GM21526 (cell line): ENCODE data around the gene MAPT.
"Not testable (repeated sequence)": the region's sequence is repeated elsewhere in the genome, so short reads cannot be mapped to it uniquely, and the experiment has no call there.

Experiments
- ATAC-seq: cut with Tn5 transposase; IDR thresholded peaks from one replicate; pipeline ENCODE4 v1.9.1; 2021; ENCODE audit warnings: moderate library complexity; ENCODE audit not compliant: unreplicated experiment, low FRiP score

MAPT gene

DNA sequence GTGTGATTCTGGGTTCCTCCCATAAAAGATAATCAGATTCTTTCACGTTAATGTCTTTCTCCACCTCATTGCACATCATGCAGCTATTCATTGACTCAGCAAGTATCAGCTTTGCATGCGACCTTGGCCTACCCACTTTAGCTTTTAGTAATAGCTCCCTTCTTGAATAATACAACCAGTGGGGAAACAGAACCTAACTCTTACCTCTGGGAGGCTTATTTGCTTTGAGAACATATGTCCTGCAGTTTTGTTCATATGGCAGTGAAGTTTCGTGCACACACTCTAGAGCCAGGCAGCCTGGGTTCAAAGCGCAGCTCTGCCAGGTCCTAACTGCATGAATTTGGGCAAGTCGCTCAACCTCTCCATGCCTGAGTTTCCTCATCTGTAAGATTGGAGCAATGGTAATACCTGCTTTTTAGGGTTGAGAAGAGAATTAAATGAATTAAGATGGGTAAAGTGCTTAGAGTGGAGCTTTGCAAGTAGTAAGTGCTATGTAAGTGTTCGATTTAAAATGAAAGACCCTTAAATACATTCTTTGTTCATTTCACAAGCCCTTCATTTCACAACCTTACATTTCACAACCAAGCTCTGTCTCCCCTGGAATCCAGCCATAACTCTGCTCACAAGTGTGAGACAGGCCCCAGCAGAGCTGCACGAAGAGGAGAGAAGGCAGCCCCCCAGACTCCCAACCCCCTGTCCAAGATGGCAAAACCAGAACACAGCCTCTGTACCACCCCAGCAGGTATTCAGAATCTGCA, 29.3 kb downstream of the MAPT start:
- ATAC-seq, result no peak

DNA sequence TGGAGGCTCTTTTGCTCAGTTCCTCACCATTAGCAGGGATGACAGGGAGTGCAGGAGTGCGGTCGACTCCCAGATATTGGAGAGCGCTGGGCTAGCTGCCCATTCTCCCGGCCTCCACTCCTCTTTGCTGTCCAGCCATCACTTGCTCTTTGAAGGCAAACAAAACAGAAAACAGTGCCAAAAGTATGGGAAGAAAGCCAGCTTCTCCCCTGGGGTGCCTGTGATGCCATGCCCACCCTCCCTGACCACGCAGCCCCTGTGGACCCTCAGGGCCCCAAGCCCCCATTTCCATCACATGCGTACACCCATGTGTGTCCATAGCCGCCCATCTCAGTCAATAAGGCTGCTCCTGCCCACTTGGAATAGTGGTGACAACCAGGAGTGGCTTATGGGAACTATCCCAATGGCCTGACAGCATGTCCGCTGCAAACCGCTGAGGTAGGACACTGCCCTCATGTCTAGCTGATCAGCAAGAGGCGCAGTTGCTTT, 30.0 kb downstream of the MAPT start:
- no peak for ATAC-seq

DNA sequence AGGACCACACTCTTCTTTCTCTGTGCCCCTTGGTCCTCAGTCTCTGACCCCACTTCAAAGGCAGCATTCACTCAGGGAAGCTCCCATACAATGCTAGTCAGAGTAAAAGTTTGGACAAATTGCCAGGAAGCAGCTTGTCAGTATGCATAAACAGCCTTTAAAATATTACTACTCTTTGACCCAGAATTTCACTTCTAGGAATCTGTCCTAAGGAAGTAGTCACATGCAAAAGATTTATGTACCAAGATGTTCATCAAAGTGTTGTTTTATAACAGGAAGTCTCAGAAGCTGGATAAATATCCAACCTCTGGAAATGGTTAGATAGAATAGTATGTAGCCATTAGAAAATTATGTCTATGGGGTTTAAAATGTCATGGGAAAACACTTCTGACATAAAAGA, 31.0 kb downstream of the MAPT start:
- ATAC-seq, result no peak

DNA sequence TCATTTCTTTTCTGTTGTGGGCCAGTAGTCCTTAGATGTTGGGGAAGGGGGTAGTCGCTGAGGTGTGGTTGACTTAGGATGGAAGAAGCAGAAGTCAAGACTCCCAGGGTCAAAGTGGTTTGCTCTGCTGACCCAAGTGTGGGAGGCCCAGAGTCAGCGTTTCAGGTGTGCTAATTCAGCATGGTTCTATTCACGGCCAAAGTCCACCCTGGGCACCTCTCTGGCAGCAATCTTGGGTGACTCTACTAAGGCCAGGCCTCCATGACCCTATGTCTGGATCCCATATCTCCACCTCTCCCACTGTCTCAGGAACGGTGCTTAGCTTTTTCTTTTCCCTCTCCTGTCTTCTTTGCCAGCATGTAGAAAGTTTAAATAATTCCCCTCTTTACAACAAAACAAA, 32.9 kb downstream of the MAPT start:
- ATAC-seq, result no peak

DNA sequence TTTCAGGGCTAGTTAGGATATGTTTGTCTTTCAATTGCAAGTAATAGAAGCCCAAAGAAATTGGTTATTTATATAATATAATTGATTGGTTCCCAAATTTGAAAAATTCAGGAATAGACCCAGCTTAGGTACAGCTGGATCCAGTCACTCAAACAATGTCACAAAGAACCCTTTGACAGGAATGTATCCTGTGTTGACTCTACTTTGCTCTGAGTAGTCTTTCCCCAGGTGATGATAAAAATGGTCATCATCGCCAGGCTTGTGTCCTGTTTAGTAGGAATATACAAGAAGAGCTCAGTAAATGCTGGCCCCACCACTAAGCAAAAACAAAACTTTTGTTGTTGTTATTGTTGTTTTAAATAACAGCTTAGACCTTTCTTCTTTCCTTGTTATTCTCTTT, 35.0 kb downstream of the MAPT start:
- ATAC-seq, result no peak

DNA sequence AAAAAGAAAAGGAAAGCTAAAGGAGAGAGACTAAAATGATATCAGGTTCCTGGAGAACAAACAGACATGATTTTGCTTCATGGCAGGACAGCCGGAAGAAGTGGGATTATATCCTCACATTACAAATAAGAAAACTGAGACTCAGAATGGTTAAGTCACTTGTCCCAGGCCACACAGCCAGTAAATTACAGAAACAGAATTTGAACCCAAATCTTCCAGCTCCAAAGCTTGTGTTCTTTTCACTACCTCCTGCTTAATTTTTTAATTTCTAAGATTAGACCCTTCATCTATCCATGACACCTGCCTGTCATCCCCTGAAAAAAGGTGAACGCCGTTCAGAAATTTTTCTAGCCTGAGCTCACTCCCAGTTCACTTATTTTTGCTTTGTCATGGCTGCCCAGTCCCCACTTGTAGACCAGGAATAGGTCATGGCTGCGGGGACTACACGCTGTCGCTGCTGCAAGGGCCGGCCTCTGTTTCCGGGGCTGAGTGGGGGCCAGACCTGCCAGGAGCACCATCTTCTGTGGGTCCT, 36.1 kb downstream of the MAPT start:
- no peak for ATAC-seq

DNA sequence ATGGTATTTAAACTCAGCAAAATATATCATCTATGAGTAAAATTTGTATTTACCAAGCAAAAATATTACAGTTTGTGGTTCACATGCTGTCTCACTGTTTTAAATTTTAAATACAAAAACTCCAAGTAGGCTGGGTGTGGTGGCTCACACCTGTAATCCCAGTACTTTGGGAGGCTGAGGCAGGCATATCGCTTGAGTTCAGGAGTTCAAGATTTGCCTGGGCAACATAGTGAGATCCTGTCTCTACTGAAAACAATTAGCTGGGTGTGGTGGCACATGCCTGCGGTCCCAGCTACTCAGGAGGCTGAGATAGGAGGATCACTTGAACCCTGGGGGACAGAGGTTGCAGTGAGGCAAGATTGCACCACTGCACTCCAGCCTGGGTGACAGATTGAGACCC, 37.3 kb downstream of the MAPT start:
- no peak for ATAC-seq

DNA sequence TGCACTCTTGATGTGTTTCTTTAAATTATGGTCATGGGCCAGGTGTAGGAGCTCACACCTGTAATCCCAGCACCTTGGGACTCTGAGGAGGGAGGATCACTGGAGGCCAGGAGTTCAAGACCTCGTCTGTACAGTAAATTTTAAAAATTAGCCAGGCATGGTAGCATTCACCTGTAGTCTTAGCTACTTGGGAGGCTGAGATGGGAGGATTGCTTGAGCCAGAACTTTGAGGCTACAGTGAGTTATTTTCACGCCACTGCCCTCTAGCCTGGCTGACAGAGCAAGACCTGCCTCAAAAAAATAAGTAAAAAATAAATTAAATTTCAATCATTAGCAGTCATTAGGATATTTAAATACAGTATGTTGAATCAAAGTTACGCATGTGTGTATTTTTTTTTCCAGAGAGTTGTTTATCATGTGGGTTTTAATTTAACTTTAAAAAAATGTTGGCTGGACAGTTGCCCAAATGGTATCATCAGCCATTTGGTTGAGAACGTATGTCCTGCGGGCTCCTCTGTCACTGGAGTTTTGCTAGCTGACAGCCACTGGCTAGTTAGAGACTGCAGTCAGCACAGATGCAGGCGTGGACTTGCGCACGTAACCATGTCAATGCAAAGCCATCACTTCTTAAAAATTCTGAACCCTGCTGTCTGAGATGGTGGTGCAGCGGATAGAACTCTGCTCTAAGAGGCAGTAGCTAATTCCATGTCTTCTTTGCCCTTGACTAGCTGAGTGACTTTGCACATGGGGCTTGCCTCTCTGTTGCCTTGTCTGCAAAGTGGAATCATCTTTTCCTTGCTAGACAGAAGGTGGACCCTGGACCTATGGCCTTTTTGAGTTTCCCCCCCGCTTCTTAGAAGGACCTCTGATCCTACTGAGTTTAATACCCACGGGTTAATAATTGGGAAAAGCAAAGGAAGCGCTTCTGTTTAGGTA, 40.0 kb downstream of the MAPT start:
- no peak for ATAC-seq

DNA sequence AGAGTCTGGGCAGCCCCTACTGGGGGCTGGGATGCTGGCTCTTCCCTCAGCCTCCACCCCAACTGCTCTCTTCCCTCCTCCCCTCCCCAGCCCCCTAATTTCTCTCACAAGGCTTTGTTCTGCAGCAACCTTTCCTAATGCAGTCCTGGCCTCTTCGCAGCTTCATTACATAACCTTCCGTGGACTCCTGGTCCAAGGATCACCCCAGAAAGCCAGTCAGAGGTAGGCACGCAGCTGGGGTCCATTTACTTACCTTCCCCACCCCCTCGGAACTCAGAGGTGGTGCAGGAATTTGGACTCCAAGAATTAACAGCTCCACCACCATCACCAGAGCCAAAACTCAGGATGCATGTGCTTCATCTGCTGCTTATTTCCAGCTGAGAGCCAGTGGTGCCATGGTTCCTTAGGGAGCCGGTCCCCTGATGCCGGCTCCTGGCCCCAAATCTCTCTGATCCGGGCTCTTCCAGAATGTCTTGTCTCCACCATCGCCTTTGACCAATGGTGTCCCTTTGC, 40.9 kb downstream of the MAPT start:
- ATAC-seq, result no peak

DNA sequence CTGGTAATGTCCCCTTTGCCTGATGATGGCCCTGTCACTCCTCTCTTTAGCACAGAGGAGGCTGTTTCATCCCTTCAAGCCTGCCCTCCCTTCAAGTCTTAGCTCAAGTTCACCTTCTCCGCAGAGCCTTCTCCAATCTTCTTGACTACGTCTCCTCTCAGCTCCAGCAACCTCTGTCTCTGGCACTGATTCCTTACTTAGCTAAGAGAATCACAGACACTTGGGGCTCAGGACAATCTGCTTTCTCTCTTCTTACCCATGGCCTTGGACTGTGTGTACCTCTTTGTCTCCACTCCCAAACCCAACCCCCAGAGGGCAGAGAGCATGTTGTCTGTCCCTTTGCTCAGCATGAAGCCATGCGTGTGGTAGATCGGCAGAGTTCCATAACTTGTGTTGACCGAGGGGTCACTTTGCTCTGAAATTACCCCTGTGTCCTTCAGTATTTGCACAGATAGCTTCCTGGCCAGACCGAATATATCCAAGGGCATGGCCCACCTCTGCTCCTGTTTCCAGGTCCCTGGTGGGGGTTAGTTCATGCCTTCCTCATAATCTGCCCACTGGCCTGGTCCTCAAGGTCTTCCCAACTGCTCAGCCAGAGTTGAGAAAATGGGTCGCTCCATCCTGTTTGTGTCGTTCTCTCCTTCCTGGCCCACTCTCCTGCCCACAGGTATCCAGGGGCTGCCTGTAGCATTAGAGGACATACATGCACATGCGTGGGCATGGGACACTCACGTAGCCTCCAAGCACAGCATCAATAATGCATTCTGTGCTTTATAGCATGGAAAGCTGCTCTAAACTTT, 41.6 kb downstream of the MAPT start:
- no peak for ATAC-seq

DNA sequence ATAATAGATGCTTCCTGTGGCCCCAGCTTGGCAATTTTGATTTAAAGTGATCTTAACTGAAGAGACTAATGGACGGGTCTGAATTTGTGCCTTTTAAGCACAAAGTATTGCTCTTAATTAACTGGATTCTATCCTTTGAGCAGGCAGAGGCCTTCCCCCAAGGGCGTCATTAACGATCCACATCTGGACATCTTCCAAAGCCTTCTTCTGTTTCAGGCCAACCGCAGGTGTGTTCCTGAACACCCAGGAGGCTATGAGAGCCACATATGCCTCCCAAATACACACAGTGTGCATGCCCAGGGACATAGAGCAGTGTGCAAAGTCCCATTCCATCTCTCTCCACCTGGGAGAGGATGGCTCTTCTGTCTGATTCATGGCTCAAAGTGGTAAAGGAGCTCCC, 42.3 kb downstream of the MAPT start:
- ATAC-seq, result no peak

DNA sequence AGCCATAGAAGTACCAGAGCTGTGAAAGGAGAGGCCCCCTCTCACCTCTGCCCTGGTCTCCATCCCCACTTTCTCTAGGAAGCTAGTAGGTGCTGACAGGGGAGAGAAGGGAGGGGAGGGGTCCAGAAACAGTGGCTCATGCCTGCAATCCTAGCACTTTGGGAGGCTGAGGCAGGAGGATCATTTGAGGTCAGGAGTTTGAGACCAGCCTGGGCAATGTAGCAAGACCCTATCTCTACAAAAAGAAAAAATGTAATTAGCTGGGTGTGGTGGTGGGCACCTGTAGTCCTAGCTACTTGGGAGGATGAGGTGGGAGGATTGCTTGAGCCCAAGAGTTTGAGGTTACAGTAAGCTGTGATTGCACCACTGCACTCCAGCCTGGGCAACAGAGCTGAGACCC, 42.8 kb downstream of the MAPT start:
- ATAC-seq, result not testable (repeated sequence)

DNA sequence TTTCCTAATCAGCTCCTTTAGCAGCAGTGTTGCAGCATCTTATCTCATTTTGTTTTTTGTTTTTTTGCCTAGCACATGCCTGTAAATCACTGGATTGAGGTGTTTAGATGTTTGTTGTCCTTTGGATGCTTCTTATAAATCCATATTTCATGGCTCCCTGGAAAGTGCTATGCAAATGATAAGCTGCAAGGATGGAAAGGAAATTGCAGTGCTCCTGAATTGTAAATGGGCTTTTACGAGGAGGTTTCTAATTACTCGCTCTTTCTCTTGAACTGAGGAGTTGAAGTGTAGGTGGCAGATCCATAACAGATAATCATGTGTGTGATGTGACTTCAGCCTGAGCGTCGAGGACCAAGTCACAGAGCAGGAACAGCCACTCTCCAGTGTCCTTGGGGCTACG, 45.0 kb downstream of the MAPT start:
- no peak for ATAC-seq

DNA sequence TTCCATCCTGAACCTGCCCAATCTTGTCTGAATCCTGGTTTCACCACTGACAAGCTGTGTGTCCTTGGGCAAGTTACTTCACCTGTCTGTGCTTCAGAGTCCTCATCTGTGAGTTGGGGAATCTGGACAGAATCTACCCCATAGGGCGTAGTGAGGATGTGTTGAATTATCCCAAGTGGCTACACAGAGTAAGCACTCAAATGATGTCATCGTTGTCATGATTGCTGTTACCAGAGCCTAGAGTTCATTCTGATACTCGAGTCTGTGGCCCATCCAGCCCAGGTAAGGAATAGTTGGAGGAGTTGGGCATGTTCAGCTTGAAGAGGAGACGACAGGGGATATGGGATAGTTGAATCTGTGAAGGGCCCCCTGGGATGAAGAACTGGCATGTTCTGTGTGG, 45.9 kb downstream of the MAPT start:
- ATAC-seq, result no peak

DNA sequence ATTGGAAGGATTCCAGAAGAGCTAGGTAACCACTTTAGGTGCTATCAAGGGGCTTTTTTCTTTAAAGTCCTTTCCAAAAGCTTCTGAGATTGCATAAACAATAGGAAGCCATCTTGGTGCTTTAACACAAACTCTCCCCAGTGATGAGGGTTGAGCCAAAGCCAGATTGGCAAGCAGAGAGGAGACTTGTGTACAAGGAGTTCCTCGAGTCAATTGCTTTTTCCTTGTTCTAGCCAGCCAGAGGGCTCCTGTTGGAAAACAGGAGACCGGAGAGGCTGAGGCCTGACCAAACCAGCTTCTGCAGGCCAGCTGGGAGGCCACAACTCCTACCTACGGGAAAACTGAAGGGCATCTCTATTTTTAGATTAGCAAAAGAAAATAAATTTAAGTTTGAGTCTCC, 46.5 kb downstream of the MAPT start:
- no peak for ATAC-seq

DNA sequence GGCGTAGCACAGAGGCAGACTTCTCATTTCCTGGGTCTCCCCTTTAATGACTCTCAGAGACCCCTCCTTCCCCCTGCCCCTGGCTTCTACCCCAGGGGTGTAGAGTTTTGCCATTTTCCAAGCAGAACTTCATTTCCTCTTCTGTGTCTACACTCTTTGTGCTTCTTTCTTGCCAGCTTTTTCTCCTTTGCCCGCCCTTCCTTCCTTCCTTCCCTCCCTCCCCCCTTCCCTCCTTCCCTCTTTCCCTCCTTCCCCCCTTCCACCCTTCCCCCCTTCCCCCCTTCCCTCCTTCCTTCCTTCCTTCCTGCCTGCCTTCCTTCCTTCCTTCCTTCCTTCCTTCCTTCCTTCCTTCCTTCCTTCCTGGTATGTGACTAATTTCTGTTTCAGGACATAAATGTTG, 47.0 kb downstream of the MAPT start:
- ATAC-seq, result no peak

DNA sequence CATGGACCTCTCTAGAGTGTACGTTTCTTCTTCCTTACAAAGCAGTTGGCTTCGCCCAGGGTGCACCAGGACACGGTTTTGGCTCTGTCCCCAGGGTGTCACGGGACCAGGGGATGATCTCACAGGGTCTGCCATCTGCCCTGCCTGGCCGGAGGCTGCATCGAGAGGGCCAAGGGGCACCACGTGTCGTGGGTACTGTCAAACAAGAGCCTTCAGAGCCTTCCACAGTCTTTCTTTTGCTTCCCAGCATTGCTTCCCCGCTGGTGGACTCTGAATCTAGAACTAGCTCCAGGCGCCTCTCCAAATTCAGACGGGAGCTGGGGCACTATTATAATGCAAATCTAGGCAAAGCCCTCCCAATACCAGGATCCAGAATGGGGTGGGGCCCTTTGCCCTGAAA, 47.9 kb downstream of the MAPT start:
- no peak for ATAC-seq

DNA sequence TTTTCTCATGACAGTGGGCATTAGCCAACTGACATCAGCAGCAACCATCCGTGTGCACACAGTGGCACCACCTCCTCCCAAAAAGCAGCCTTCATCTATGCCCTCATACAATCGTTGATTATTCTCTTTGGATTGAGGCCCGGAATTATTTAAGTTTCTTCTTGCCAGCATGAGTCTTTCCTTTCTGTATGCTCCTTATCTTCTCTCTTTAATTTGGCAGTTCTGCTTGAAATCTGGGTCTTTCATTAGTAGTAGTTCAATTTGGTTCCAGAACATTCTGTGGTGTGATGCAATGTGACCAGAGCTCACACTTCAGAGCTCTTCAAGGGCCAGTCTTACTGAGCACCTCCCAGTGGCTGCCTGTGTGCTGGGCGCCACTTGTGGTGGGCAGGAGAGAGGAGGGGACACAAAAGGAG, 52.5 kb downstream of the MAPT start:
- no peak for ATAC-seq

DNA sequence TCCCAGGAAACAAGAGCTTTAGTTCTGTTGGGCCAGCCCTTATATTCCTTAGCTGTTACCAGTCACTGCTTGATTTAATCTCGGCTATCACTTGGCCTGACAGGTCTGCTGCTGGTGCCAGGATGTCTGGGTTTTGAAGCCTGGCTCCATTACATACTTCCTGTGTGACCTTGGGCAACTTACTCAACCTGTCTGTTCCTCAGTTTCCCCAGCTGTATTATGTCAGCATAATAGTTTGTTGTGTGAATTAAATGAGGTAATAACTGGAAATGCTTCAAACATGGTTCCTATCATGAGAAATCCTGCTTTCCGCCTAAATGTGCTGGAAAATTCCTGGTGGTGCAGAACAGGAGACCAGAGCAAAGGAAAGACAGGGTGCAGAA, 54.1 kb downstream of the MAPT start:
- no peak for ATAC-seq

DNA sequence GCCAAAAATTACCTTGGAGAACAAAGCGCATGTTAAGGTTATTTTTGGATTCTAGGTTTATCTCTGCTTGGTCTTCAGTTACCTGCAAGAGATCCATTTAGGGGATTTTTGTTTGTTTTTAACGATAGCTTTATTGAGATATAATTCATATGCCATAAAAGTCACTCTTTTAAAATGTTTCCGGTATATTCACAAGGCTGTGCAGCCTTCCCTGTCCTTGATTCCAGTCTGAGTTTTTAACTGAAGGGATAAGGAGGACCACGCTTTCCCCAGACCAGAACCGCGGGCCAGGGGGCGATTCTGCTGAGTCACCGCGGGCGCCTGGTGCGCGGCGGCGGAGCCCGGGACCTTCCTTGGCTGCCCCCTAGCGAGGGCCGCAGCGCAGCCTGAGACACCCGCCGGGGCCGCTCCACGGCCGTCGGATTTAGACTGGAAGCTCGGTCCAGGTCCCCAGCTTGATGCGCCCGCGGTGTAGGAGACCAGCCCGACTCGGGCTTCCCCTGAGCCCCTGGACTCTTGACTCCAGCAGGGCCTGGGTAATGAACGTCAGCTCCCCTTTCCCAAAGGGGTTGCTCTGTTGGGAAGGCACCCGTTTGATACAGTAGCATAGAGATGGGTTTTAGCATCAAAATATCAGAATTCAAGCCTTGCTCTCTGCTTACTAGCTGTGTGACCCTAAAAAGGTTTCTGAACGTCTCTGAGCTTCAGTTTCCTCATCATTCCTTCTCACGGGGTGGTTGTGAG, 54.7 kb downstream of the MAPT start:
- ATAC-seq, result no peak
